ENCODE results near the gene WNT3A.

WNT3A gene

GRCh38 chr1:228037401-228038386 lies 30.9 kb downstream of the WNT3A start:
- Histone ChIP-seq H3K4me1 (ENCODE audit: control insufficient read depth, insufficient read depth, low read length) (no peaks in the 10 kb centered on the region), H3K27ac (ENCODE audit: extremely low read depth, low read depth, low read length) (no peak overlapping the region), H3K4me3 (ENCODE audit: low read depth, low read length) (no peak overlapping the region), H3K9me3 (ENCODE audit: control insufficient read depth, insufficient read depth, low read depth, low read length) (no peaks in the 10 kb centered on the region), H3K36me3 (ENCODE audit: control insufficient read depth in 2 of 2, insufficient read depth in 1 of 2, low read length in 2 of 2) (no peaks in the 10 kb centered on the region)
- ChIA-PET POLR2A (no interaction called here), CTCF (no interaction called here)
- 0 out of 2 replicates have a peak, but pooled peaks have one; percentile 8 for TF ChIP-seq ZIC2 (tag by site-specific recombination; IDR thresholded peaks at IDR 0.05)
- 0 out of 2 replicates have a peak, but pooled peaks have one; percentile 32 for TF ChIP-seq GLIS2 (tag by site-specific recombination; IDR thresholded peaks at IDR 0.05)
- no peak for TF ChIP-seq ZBTB7A (tag by site-specific recombination; IDR thresholded peaks at IDR 0.05; ENCODE audit: low read depth)

GRCh38 chr1:228038387-228039005 lies 31.7 kb downstream of the WNT3A start:
- H3K36me3 ChIP-seq (ENCODE audit: control insufficient read depth in 2 of 2, insufficient read depth in 1 of 2, low read length in 2 of 2): no peaks in the 10 kb centered on the region
- POLR2A ChIA-PET: no interaction called here

More at GRCh38 chr1:228038387-228039005, 31.7 kb downstream of the WNT3A start:
- TF ChIP-seq ZBTB48 (tag by site-specific recombination; IDR thresholded peaks at IDR 0.05): no peak
- TF ChIP-seq PATZ1 (tag by site-specific recombination; IDR thresholded peaks at IDR 0.05): no peak
- TF ChIP-seq ZNF777 (tag by site-specific recombination; IDR thresholded peaks at IDR 0.05; ENCODE audit: borderline replicate concordance): no peak
- TF ChIP-seq ZBTB49 (tag by site-specific recombination; IDR thresholded peaks at IDR 0.05; ENCODE audit: low read depth): no peak
- no peak for TF ChIP-seq ZNF658 (tag by site-specific recombination; IDR thresholded peaks at IDR 0.05)
- TF ChIP-seq ZBTB8A (tag by site-specific recombination; IDR thresholded peaks at IDR 0.05): no peak
- TF ChIP-seq ZNF48 (tag by site-specific recombination; IDR thresholded peaks at IDR 0.05): no peak
- no peak for TF ChIP-seq ZNF174 (tag by site-specific recombination; IDR thresholded peaks at IDR 0.05)
- no peak for TF ChIP-seq ZNF558 (tag by site-specific recombination; IDR thresholded peaks at IDR 0.05)
- no peak for TF ChIP-seq ZNF600 (tag by site-specific recombination; IDR thresholded peaks at IDR 0.05)
- no peak for TF ChIP-seq ZNF544 (tag by site-specific recombination; IDR thresholded peaks at IDR 0.05)
- TF ChIP-seq ZBTB21 (tag by site-specific recombination; IDR thresholded peaks at IDR 0.05): no peak
- no peak overlapping the region for H3K27ac ChIP-seq (ENCODE audit: extremely low read depth, low read depth, low read length)
- no peaks in the 10 kb centered on the region for H3K4me1 ChIP-seq (ENCODE audit: control insufficient read depth, insufficient read depth, low read length)
- no peaks in the 10 kb centered on the region for H3K9me3 ChIP-seq (ENCODE audit: control insufficient read depth, insufficient read depth, low read depth, low read length)
- CTCF ChIA-PET: no interaction called here
- no peak overlapping the region for H3K4me3 ChIP-seq (ENCODE audit: low read depth, low read length)
